Fibroblast of skin of scalp (primary cell): ENCODE results near the gene NT5DC4.

Experiments
- DNase-seq: peaks from one replicate; pipeline ENCODE4 v3.0.0-alpha.2; 2013

Gene NT5DC4

GRCh38 chr2:112723995-112724394 is 3.2 kb downstream of the NT5DC4 start:
- no peak for DNase-seq

DNA sequence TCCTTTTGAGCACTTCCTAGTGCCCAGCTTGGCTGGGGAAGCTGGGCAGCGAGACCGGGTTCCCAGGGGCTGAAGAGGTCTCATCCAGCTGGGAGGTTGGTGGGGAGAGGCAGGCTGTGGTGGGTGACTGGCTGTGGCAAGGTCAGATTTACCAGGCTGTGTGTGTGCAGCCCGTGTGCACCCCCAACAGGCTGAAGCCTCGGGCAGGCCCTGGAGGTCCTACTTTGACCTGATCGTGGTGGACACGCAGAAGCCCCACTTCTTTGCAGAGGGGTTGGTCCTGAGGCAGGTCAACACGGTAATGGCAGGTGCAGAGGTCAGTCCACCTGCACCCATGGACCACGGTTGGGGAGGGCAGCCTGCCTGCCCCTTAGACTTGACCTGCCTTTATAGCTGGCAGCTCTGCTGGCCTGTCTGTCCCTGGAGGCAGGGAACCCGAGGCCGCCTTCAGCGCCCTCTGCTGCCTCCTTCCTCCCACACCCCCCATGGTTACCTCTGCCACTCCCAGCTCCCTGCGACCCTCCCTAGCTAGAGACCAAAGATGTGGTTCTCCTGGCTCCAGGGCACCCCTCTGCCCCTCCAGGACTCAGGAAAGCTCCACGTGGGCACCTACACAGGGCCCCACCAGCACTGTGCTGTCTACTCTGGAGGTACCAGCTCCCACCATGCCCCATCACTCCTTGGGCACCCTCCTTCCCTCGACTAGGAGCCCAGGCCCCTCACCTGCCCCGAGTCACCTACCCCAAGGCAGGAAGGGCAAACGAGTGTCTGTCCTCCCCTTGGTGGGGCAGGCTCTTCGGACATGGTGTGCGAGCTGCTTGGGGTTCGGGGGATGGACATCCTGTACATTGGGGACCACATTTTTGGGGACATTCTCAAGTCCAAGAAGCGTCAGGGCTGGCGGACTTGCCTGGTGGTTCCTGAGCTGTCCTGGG is 4.0 kb downstream of the NT5DC4 start:
- DNase-seq, result no peak

DNA sequence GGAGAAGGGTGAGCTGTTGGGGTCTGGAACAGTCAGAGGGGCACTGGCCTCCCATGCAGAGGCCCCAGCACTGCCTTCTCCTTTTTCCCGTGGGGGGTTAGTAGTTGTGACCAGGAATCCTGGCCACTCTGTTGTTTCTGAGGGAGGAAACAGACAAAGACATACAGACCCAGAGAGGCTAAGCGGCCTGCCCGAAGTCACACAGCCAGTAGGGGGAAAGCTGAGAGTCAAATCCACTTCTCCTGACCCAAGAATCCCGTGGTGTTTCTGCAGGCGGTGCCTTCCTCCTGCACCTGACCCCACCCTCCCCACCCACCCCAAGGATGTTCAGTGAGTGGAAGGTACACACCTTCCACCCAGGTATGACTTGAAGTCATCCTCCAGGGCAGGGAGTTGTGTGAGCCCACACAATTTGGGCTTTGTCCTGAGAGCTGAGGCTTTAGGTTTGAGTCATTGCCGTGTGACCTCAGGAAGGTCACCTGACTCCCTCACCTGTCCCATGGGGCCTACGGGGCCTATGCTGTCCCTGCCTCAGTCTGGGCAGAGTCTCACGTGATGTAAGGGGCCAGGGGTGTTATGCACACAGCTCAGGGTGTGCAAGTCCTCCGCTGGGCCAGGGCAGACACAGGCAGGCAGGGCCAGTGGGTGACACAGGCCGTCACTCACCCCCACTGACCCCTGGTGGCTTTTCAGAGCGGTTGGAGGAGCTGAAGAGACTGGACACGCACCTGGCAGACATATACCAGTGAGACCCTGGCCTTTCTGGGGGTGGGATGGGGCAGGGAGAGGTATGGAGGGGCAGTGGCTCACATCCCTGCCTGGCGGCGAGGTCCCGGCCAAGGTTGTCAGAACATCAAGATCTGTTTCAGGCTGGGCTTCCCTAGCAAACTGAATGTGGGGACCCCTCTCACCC is 5.0 kb downstream of the NT5DC4 start:
- no peak for DNase-seq

DNA sequence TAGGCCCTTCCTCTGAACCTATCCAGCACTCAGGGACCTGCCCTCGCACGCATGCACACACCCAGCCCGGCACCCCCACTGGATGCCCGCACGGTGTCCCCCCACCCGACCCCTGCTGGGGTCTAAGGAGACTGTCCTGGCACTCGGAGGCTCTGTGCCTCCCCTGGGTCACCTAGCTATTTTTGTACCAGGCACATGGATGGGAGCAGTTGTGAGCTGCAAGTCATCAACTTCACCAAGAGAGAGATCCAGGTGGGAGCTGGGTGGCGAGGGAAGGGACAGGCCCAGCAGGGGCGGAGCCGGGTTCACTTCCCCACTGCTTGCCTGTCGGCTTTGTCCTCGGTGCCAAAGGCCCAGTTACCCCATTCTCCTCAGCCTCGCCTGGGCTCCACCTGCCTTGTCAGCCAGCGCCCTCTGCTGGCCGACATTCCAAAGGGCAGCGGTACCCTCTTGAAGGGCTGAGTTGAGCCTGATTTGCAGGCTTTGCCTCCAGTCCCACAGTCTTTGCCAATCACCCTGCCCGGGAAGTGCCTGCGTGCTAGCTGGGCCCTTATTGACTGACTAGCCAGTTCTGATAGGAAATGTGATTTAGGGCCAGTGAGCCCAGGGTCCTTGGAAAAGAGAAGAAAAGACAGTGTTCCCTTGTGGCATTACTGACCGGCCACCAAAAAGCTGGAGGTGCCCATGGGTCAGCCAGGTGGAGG is 5.8 kb downstream of the NT5DC4 start:
- peak; percentile 87 for DNase-seq

- no peak for DNase-seq
Measured at GRCh38 chr2:112727276-112728028, 6.6 kb downstream of the NT5DC4 start.

DNA sequence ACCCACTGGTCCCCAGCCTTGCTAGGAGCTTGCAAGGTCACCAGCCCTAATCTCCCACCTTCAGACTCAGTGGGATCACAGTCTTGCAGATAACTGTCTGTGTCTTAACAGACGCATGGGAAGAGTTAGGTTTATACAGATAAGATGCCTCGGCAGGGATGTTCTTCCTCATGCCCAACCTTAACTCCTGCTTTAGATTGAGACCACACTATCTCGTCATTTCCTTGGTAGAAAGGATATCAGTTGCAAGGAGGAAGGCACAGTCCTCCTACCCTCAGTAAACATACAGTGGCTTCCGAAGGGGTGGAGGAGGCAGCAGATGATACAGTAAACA is 7.2 kb downstream of the NT5DC4 start:
- DNase-seq, result no peak

DNA sequence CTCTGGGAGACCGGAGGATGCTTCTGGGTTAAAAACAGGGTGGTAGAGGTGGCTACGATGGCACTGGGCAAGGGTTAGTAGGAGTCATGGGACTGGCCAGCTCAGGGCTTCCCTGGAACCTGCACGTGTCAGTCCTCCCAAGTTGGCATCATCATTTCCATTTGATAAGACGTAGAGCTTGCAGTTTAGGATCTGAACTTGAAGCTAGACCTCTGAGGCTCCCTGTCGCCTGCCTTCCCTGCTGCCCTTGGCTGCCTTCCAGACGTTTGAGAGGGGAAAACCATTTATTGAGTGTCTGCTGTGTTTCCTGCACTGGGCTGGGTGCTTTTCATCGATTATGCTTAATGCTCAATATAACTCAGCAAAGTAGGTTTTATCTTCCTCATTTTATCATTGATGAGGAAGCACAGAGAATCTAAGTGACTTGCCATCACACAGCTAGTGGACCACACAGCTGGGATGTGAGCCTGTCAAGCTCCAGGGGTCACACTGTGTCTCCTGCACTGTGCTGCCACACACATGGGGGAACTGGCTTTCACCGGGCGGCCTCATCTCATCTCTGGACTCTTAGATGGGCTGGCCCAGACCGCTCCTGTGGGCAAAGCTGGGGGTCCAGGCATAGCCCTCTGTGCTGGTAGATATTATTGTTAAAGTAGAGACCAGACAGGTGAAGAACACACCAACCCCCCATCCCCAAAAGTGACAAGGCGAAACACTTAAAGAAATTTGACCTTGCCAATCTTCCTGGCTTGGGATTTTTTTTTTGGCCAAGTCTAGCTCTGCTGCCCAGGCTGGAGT is 7.8 kb downstream of the NT5DC4 start:
- no peak for DNase-seq

- no peak for DNase-seq
Measured at GRCh38 chr2:112730216-112730615, 9.4 kb downstream of the NT5DC4 start.

- no peak for DNase-seq
Measured at GRCh38 chr2:112730791-112731190, 10.0 kb downstream of the NT5DC4 start.

DNA sequence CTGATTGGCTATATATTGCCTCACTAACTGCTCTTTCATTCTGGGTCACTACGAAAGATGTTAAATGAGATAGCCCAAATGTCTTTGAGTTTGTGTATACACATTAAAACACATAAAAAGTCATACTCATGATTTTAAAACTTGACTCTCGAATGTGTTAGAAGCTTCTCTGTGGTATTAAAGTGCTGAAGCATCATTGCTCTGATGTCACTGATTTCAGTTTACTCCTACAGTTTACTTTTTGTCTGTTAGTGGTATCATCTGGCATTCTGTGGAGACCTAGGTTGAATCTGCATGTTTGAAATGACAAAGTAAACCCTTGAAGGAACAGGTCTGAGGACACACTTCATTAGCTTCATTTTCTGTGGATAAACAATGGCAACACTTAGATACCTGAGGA is 10.7 kb downstream of the NT5DC4 start:
- no peak for DNase-seq

GRCh38 chr2:112733456-112733855 is 12.6 kb downstream of the NT5DC4 start:
- DNase-seq, result no peak

DNA sequence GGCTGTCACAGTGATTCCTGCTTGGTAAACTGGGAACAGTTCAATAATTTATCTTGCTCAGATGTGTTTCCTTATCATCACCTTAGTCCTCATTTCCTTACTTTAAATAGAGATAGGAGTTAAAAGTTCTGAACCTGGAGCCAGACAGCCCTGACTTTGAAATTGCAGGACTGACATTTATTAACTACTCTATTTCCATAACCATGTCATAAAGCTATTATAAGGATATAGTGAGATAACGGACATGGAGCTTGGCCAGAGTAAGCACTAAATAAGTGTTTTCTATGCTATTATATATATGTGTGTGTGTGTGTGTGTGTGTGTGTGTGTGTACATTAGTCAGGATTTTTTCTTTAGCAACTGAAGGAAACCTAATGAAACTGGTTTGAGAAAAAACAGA is 13.1 kb downstream of the NT5DC4 start:
- no peak for DNase-seq

- no peak for DNase-seq
Measured at GRCh38 chr2:112737542-112738232, 16.9 kb downstream of the NT5DC4 start.

DNA sequence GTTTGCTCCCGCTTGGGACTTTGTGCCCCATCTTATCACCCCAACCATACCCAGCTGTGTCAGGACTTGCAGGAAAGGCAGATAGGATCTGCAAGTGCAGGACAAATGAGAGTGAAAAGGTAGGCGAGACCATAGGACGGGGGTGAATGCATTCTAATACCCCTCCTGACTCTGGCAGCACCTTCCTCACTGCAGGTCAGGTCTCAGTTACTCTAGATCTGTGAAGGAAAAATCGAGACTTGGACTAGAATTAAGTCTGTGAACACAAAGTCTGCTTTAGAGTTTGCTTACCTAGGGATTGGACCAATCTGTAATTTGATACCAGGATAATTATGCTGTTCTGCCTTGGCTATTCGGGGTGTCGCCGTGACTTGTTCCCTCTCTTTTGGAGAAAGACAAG is 19.7 kb downstream of the NT5DC4 start:
- no peak for DNase-seq

DNA sequence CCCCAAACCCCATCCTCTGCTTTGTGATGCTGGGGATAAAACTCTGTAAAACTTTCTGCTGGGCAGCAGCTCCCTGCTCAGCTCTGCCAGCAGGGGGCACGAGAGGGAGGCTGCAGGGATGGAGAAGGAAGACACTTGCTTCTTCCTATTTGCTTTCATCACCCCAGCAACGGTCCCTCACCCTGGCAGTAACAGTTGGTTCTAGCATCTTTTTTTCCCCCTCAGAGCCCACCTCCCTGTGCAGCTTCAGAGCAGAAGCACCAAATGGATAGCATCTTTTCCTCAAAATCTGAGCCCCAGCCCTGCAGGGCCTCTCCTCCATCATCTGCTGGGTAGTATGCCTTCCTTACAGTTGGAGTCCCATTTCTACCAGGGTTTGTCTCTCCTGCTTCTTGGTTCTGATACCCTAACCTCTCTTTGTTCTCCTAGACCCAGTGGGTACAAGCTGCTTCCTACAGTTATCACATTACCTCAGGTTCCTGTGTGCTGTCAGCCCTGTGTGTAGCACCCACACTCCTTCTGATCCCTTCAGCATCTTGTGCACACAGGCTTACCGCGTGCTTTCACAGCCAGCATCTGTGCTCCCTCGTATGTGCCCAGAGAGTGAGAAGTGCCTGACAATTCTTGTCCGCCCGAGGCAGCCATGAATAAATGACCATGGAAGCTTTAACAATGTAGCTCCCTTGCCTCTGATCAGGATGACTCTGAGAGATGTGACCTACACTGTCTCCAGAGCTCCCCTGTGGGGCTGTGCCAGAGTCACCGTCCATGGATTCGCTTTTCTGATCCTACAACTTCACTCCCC is 29.1 kb downstream of the NT5DC4 start:
- DNase-seq, result peak; percentile 80

- peak; percentile 57 for DNase-seq
Measured at GRCh38 chr2:112750560-112750843, 29.7 kb downstream of the NT5DC4 start.

DNA sequence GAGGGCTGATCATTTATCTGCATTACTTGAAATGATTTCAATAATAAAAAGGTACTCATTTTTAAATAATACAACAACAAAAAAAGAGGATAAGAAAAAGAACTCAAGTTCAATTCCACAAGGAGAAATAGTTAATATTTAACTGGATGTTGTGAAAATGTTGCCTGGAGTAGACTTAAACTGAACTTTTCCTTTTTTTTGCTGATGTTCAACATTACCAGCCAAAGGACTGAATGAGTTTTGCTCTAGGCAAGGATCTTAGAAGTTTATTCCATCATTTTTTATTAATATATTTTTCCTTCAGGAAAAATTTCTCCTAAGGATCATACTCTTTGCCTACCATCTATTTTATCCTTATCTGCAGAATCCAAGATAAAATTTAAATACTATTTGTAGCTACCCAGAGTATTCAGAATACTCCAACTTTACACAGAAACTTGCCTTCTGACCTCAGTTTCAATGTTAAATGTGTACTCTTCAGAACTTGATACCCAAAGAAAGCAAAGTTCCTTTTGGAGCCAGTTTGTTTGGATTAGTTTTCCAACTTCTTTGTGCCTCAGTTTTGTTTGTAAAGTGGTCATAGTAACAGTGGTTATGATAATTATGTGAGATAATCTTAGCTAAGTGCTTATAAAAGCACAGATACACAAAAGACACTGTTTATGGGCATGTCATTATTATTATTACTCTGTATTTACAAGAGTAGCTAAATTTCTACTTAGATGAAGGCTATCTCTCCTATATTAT is 30.8 kb downstream of the NT5DC4 start:
- DNase-seq, result no peak

GRCh38 chr2:112752667-112753066 is 31.8 kb downstream of the NT5DC4 start:
- no peak for DNase-seq

GRCh38 chr2:112754564-112754963 is 33.7 kb downstream of the NT5DC4 start:
- no peak for DNase-seq
